GM12801 (cell line): ENCODE results near the gene AP4M1.

Experiments
- TF ChIP-seq, protein P1 (sequence below): IDR thresholded peaks from one replicate; pipeline ENCODE4 v1.5.1; 2011; ENCODE audit warnings: control low read depth; ENCODE audit not compliant: insufficient read length; ENCODE audit errors: extremely low read depth

The AP4M1 gene

DNA sequence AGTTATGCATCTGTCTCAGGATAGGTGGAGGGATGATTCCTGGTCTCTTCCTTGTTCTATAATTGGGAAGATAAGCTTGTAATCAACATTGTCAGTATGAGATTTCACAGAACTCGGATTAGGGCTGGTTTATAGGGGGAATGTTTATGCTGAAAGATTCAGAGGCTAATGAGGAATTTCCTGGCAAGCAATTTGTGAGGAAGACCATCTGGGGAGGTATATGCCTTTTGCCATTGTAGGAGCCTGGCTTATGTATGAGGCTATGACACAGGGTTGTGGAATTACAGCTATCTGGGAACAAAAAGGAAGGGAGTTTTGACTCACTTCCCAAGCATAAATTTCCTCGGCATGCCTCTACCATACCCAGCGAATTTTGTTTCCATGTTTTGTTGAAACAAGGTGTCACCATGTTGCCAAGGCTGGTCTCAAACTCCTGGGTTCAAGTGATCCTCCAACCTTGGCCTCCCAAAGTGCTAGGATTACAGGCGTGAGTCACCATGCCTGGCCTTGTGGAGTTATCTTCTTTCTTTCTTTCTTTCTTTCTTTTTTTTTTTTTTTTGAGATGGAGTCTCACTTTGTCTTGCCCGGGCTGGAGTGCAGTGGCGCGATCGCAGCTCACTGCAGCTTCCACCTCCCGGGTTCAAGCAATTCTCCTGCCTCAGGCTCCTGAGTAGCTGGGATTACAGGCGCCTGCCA lies 14.2 kb upstream of the AP4M1 start:
- TF ChIP-seq, protein P1, sequence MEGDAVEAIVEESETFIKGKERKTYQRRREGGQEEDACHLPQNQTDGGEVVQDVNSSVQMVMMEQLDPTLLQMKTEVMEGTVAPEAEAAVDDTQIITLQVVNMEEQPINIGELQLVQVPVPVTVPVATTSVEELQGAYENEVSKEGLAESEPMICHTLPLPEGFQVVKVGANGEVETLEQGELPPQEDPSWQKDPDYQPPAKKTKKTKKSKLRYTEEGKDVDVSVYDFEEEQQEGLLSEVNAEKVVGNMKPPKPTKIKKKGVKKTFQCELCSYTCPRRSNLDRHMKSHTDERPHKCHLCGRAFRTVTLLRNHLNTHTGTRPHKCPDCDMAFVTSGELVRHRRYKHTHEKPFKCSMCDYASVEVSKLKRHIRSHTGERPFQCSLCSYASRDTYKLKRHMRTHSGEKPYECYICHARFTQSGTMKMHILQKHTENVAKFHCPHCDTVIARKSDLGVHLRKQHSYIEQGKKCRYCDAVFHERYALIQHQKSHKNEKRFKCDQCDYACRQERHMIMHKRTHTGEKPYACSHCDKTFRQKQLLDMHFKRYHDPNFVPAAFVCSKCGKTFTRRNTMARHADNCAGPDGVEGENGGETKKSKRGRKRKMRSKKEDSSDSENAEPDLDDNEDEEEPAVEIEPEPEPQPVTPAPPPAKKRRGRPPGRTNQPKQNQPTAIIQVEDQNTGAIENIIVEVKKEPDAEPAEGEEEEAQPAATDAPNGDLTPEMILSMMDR, result no peak

DNA sequence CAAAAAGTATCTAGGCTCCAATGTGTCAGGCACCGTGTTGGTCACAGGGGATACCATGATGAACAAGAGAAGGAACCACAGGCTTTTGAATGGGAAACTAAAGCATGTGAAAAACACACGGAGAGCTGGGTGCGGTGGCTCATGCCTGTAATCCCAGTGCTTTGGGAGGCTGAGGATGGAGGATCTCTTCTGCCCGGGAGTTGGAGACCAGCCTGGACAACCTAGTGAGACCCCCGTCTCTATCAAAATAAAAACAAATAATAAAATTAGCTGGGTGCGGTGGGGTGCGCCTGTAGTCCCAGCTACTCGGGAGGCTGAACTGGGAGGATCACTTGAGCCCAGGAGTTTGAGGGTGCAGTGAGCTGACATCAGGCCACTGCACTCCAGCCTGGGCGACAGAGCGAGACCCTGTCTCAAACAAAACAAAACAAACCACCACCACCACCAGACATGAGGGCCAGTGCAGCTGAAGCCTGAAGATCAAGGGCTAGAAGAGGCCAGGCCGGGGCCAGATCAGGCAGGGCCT lies 13.3 kb upstream of the AP4M1 start:
- TF ChIP-seq, protein P1, result no peak

DNA sequence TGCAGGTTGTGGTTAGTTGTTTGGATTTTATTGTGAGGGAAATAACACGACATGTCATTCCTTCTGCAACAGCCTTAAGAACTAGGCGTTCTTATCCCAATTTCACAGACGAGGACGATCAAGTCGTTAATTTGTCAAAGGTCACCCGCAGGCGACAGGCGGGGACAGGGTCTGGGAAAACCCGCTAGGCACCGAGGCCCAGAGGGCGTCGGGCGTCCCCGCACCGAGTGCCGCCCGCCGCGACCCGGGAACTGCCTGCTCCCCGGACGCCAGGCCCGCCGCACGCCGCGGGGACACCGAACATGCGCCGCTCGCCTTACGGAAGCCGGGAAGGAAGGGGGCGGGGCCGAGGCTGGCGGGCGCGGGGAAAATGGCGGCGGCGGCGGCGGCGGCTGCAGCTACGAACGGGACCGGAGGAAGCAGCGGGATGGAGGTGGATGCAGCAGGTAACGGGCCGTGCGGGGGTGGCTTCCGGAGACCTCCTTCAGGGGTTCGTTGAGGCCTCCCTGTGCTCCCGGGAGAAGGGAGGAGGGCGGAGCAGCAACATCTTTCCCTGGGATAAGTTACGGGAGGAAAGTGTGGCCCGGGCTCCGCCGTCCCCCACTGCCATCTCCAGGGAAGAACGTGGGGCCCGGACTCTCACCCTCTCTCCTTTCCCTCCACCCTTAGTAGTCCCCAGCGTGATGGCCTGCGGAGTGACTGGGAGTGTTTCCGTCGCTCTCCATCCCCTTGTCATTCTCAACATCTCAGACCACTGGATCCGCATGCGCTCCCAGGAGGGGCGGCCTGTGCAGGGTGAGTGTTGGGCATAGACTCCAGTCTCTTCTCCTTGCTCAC lies 12.6 kb upstream of the AP4M1 start, which contains the start of gene COPS6:
COPS6 (plus strand) TSS at position 349 of the 837 bp plus-strand sequence; CDS start at position 371, 22 bp downstream.
- TF ChIP-seq, protein P1, result no peak

DNA sequence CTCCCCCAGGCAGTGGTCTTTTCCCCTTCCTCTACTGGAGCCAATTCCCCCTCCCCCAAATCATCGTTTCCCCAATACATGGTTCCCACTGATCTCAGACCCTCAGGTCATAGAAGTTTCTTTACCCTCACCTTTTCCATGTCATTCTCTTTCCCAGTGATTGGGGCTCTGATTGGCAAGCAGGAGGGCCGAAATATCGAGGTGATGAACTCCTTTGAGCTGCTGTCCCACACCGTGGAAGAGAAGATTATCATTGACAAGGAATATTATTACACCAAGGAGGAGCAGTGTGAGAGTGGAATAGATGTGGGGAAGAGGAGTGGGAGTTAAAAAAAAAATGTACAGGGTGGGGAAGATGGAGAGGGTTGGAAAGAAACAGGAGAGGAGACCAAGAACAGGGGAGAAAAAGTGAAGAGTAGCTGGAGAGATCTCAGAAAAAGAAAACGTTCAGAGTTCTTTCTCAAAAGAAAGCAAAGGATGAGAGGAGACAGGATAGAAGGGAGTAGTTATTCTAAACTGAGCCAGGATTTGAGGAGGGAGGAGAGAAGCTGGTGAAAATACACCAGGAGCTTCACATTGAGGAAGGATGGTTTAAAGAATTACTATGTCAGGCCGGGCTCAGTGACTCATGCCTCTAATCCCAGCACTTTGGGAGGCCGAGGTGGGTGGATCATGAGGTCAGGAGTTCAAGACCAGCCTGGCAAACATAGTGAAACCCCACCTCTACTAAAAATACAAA lies 11.8 kb upstream of the AP4M1 start:
- TF ChIP-seq, protein P1, result no peak

DNA sequence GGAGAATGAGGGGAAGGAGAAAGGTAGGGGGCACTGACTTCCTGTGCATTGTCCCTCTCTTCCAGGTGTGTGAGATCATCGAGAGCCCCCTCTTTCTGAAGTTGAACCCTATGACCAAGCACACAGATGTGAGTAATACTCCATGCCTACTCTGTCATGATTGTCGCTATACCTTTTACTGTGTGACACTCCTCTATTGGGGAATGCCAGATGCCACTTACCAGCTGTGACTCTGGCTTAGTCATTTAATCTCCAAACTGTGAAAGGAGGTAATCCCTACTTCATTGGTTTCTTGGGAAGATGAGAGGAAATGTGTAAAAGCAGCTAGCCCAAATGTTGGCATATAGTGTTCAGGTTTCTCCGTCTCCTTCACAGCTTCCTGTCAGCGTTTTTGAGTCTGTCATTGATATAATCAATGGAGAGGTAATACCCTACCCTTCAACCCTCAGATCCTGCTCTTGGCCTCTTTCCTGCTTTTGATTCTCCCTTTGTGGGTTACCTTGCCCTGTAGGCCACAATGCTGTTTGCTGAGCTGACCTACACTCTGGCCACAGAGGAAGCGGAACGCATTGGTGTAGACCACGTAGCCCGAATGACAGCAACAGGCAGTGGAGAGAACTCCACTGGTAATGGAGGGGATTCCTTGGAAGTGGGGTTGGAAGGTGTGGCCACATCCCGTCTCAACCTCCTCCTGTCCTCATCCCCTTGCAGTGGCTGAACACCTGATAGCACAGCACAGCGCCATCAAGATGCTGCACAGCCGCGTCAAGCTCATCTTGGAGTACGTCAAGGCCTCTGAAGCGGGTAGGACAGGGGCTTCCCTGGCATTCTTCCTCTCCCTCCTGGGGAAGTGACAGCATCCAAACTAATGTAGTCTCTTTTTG lies 10.7 kb upstream of the AP4M1 start:
- TF ChIP-seq, protein P1, result no peak

DNA sequence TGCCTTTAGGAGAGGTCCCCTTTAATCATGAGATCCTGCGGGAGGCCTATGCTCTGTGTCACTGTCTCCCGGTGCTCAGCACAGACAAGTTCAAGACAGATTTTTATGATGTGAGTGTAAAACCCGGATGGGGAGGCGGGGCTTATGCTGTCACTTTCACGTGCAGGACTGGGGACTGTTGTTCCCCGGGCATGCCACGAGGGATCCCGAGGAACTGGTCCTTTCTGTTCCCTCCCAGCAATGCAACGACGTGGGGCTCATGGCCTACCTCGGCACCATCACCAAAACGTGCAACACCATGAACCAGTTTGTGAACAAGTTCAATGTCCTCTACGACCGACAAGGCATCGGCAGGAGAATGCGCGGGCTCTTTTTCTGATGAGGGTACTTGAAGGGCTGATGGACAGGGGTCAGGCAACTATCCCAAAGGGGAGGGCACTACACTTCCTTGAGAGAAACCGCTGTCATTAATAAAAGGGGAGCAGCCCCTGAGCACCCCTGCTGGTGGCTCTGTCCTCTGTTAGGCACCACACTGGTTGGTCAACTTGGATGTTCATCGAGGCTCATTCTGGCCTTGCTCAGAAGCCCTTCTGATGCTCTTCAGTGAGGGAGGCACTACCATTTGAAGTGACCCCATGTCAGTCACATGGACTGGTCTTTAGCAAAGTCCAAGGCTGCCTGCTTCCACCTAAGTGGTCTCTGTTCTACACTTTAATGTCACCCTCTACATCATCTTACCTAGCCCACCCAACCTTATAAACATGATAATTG lies 9.8 kb upstream of the AP4M1 start:
- TF ChIP-seq, protein P1, result no peak
